GM18951 (cell line): ENCODE results near the gene SMAD9.

ENCODE experiments used
- POLR2A ChIP-seq: IDR thresholded peaks from 4 replicates; pipeline ENCODE4 v1.6.1; 2011; ENCODE audit warnings: mild to moderate bottlenecking; ENCODE audit not compliant: insufficient read length, insufficient read depth; ENCODE audit errors: extremely low read depth
- in situ Hi-C: fragments of 300-500 bp; cut with MboI; formaldehyde crosslinking; loops from one replicate; pipeline ENCODE4 v1.12.0; 2022; ENCODE audit warnings: low sequenced_read_pairs, mixed read lengths, inconsistent platforms; ENCODE audit not compliant: unreplicated experiment

The SMAD9 gene

GRCh38 chr13:36807616-36808015, 112.4 kb downstream of the SMAD9 start:
- TF ChIP-seq POLR2A: no peak
- in situ Hi-C loops: no loop called here

DNA sequence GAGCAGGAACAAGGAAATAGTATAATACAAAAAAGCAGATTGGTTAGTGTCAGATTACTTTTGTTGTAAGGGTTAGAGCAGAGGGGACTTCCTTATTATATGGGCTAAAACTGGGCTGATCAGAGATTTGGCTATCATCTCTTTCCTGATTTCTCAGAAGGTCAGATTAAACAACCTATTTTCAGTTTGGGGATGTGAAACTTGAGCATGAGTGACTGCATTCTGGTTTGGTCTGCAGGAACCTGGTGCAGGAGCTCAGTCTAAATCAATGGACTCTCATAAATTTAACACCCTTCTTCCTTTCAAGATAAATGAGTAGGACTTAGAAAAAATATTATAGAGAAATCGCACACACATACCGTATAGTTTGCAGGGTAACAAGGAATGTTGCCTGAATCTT, 113.9 kb downstream of the SMAD9 start:
- TF ChIP-seq POLR2A: no peak
- in situ Hi-C loops: no loop called here

- TF ChIP-seq POLR2A: no peak
- in situ Hi-C loops: no loop called here
Observed at GRCh38 chr13:36804588-36804987, 115.5 kb downstream of the SMAD9 start.

GRCh38 chr13:36801035-36801434, 119.0 kb downstream of the SMAD9 start:
- in situ Hi-C loops: no loop called here
- TF ChIP-seq POLR2A: no peak

DNA sequence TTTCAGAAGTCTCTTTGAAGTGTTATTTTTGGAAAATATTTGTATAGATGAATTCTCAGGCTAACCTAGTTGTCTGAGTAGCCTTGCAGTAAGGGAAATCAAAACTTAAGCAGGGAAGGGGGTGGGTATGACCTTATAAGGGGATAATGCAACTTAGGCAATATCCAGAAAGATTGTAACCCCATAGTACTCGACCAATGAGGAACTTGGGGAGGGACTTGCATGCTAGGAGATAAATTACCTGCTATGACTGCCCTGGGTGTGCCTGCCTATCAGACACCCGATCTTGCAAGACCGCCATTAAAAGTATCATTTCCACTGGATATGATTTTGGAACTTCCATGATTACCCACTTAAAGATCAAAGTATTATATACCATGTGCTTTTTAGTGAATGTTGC, 124.0 kb downstream of the SMAD9 start:
- TF ChIP-seq POLR2A: no peak
- in situ Hi-C loops: no loop called here

- no peak for TF ChIP-seq POLR2A
- in situ Hi-C loops: no loop called here
Observed at GRCh38 chr13:36795463-36795862, 124.6 kb downstream of the SMAD9 start.
